Kidney capillary endothelial cell (primary cell): ENCODE measurements around the gene IL16.

ENCODE experiments used
- DNase-seq: peaks from one replicate; pipeline ENCODE4 v3.0.0-alpha.2; 2018; ENCODE audit warnings: low spot score

Gene IL16

DNA sequence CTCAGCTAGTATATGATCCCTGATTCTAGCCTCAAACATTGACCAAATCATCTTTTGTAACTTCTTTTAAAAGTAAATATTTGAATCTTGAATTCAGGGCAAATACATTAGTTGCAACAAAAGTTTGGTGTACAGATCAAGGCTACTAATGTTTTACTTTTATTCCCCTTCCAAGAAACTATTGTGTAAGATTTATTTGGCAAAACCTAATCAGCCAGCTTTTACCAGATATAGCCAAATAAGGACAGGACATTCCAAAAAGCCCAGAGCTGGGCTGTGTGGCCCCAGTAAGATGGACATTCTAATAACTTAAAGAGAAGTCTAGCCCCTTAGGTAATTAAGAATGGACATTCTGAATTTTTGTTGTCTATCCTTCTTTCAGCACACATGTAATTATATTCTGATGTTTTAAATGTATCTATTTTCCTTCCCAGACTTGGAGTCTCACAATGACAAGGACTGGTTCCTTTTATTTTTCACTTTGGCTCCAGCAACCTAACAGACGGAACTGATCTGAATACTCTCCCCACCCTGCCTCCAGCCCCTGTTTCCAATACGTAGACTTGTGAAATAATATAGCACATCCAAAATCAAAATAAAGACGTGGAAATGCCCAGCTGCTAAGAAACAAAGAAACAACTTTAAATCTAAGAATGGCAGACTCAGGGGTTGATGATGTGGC is 79.2 kb downstream of the IL16 start:
- no peak for DNase-seq

DNA sequence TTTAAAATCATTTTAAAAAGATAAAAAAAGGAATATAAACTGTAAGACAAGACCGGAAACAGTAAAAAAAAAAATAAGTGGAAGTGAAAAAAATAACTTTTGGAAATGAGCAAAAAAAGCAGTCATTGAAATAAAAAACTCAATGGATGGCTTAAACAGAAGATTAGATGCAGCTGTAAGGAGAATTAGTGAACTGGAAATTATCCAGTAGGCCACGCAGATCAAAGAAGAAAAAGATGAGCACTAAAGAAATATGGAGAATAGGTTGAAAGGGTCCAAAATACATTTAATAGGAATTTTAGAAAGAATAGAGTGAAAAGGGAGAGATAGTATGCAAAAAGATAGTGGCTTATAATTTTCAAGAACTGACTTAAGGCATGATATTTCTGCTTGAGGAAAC is 80.3 kb downstream of the IL16 start:
- no peak for DNase-seq

DNA sequence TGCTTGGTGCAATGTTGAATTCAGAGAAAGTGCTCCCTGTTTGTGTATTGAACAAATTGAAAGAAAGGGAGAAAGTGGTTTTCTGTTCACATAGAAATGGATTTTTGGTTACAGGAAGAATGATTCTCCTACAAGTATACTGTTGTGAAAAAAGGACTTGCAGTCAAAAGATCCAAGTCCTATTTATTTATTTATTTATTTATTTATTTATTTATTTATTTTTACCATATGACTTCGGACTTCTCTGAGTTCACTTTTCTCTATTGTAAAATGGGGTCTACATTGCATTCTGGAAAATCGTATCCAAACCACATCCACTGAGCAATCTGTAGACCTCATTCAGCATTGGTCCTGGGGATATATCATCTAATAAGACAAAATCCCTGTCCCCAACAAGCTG is 81.2 kb downstream of the IL16 start:
- no peak for DNase-seq

DNA sequence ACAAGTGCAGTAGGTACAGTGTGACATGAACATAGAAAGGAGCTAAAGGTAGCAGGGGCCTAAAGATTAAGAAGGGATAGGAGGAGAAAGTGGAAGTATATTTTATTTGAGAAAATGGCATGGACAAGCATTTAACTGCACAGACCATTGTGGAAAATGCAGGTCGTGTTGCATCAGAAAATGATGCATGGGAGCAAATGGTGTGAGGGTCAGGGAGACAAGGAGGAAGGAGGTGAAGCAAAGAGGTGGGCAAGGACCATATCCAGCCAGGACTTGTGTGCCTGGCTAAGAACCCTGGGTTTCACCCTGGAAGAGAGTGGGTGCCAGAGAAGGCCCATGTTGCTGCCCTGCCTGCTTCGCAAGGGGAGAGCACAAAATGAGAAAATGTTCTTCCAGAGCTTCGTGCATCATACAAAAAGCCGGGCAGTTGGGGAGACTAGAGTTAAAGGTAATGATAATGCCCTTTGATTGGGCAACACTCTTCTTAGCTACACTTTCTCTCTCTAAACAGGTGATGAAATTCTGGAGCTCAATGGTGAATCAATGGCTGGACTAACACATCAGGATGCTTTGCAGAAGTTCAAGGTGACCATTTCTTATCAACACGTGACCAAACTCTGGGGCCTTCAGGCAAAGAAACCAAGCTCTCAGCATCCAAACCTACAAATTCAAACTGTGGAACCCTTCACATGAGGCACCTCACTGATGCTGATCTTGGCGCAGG is 81.8 kb downstream of the IL16 start:
- DNase-seq: no peak

DNA sequence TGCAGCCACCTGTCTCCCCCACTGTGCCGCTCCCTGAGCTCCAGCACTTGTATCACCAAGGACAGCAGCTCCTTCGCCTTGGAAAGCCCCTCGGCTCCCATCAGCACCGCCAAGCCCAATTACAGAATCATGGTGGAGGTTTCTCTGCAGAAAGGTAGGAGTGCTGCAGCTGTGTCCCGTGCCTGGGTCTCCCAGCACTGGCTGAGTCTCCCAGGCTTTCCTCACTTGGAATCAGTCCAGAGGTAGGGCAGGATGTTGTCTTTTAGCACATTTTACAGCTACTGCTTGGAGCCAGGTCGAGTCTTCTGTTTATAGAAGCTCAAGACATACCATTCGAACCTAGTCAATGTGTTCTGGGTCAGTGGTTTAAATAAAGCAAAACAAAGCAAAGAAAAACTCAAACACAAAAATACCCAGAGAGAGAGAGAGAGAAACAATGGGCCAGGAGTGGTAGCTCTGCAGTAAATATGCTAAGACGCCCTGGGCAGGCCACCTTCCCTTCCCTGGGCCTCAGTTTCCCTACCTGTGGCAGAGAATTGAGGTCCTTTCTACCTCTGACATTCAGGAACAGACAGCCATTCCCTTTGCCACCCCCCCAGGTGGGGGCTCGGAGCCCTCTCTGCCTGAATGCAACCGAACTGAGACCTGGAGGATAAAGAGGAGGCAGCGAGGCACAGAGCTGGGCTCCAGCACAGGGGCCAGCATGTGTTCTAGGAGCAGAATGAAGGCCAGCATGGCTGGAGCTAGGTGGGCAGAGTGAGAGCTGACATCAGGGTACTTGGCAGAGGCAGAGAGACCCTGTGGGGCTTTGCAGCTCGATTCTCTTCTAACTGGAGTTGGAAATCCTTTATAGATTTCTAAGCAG is 83.2 kb downstream of the IL16 start:
- DNase-seq: no peak

DNA sequence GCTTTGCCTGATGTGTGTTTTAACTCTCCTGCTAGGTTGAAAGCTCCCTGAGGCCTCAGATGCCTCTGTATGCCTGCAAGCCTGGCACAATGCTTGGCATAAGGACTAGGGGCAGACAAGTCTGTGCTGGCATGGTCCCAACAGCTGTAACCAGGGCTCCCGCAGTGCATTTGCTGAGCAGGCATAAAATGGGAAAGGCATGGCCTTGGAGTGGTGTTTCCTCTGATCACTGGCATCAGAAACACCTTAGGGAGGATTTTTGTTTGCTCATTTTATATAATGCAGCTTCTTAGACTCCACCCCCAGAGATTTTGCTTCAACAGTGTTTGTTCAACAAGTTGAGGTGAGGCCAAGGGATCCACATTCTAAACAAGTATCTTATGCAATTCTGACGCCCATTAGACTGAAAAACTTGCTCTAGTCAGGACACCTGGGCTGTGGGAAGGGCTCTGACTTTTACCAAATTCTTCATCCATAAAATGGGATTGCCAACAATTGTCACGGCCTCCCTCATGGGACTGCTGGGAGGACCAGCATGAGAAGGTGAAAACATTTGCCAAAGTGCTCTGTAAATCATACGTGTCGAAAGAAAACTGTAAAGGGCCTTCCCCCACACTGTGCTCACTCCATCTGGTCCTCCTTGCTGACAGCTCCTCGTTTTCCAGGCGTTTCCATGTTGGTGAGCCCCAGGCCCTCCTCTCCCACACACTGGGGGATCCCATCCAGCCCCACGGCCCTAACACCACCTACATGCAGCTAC is 84.2 kb downstream of the IL16 start:
- no peak for DNase-seq

DNA sequence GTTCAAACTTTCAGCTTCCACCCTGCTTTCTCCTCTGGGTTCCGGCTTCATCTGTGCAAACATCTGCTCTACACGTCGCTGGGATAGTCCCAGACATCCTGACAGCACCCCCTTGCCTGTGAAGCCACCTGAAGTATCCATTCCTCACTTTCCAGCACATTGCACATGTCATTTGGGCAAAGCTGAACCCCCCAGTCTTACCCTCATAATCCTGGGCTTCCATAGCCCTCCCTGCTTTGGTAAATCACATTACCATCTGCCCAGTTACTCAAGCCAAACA is 84.7 kb downstream of the IL16 start:
- no peak for DNase-seq

DNA sequence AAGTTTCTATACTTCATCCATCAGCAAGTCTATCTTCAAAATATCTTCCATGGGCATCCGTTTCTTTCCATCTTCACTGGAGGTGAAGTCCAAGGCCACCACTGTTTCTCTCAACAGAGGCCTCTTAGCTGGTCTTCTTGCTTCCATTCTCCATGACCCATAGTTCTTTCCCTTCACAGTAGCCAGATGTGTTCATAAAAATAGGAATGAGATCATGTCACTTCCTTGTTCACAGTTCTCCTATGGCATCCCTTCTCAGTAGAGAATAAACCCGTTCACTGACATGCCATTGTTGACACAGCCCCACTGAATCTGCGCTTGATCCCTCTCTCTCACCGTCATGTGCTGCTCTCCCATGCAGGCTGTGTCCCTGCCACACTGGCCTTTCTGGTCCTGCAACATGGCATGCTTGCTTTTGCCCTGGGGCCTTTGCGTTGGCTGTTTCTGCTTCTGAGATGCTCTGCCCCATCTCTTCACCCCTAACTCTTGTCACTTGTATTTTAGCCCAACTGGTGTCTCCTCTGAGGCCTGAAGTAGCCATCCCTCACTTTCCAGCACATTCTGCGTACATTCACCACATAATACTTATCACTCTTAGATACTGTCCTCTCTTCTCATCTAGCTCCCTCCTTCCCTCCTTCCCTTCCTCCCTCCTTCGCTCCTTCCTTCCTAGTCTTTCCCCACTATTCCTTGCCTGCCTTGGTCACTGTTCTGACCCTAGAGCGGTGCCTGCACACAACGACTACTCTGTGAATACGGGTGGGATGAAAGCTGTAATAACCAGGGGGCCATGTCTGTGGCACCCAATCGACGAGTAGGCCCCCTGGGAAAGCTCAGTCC is 85.3 kb downstream of the IL16 start:
- DNase-seq: no peak

DNA sequence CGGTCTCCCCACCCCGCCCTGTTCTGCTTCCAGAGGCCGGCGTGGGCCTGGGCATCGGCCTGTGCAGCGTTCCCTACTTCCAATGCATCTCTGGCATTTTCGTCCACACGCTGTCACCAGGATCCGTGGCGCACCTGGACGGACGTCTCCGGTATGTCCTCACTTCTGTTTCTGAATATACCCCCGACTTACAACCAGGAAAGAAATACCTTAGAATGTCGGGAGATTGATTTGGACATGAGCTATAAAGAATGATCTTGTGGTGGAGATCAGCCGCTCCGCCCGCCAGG is 85.9 kb downstream of the IL16 start:
- DNase-seq: no peak

DNA sequence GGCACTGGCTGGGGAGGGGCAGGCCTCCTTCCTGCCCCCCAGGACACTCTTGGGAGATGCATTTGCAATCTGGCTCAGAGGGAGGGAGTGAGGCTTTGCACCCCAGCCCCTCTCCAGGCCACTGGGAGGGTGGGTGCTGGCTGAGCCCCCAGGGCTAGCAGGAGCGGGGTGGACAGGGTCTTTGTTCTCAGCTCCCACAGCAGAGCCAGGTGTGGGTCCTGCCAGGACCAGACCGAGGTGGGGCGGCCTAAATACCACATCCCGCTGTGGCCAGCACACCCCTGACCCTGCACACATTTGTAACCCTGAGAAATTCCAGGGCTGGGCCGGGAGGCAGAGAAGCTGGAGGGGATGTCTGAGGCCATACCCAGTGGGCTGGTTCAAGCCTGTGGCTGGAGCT is 86.2 kb downstream of the IL16 start:
- no peak for DNase-seq

DNA sequence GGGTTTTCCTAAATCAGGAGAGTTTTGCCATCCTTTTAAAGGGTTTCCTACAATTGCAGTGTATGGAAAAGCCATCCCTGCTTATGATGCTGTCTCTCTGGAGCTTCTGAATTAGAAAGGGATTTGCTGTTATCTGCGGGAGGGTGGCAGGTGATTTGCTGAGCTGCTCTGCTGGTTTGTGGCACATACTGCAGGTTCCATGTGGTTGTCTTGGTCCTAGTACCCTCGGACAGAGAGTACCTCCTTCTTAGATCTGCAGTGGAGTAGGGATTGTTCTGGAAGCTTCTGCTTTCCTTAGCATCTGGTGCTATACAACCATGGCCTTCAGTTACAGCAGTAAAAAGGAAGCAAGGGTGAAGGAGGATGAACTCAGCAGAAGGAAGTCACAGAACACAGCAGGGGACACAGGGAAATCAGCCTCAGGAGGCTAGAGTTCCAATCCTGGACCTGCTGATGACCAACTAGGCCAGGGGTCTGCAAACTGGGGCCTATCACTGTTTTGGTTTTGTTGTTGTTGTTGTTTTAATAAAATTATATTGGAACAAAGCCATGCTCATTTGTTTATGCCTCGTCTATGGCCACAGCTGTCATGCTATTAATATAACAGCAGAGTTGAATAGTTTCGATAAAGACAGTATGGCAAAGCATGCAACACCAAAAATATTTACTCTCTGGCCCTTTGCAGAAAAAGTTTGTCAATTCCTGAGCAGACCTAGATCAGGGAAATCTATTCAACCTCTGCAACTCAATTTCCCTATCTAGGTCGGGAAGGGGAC is 87.8 kb downstream of the IL16 start:
- no peak for DNase-seq

DNA sequence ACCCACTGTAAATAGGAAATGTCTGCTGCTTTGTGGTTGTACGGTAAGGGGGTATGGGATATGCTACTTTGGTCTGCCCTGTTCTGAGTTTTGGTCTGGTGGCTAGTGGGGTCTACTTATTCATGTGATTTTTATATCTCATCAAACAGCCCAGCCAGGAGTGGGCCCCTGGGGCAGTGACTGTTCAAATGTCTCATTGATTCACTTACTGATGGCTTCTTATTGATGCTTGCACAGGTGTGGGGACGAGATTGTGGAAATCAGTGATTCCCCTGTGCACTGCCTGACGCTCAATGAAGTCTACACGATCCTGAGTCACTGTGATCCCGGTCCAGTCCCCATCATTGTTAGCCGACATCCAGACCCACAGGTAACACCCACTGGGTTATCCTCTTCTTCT is 88.8 kb downstream of the IL16 start:
- DNase-seq: no peak

DNA sequence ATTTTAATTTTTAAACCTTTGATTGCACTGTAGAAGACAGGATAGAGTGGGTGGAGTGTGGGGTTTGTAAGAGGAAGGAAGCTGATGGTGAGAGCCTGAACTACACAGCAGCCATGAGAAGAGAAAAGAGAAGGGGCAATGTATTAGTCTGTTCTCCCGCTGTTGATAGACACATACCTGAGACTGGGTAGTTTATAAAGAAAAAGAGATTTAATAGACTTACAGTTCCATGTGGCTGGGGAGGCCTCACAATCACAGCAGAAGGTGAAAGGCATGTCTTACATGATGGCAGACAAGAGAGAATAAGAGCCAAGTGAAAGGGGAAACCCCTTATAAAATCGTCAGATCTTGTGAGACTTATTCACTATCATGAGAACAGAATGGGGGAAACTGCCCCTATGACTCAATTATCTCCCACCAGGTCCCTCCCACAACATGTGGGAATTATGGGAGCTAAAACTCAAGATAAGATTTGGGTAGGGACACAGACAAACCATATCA is 90.0 kb downstream of the IL16 start:
- DNase-seq: no peak

DNA sequence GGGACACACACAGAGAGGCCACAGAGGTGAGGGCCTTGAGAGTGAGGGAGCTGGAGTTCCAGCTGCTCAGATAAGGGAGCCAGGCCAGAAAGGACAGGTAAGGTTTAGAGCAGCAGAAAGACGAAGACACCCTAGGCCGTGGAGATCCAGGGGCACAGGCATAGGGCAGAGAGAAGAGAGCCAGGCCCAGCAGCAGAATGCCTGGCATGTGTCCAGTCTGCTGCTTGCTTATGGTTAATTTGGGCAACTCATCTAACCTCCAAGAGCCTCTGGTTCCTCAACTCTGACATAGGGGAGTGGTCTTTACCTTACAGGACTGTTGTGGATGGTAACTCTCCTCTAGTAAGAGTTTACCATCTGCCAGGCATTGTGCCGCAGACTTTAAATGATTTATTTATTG is 91.4 kb downstream of the IL16 start:
- no peak for DNase-seq

DNA sequence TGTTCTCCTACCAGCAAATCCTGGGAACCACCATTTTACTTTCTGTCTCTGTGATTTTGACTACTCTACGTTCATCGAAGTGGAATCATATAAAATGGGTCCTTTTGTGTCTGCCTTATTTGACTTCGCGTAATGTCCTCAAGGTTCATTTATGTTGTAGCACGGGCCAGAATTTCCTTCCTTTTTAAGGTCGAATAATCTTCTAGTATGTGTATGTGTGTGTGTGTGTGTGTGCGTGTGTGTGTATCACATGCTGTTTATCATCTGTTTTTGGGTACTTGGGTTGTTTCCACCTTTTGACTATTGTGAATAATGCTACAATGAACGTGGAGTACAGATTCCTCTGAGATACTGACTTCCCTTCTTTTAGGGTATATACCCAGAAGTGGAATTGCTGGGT is 91.9 kb downstream of the IL16 start:
- DNase-seq: no peak

DNA sequence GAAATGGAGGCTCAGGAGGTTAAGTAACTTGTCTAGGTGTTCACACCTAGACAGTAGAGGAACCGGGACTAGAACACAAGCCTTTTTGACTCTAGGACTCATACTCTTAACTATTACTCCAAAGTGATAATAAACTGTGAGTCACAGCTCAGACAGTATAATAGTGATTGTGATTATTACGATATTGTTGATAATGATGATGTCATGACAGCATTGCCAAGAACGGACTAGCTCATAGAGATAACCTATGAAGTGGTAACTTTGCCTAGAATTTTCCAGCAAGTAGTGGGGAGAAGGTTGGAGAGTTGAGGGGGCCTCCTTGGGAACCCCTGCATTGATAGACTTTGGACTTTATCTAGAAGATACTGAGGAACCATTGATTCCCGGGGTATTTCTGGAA is 93.2 kb downstream of the IL16 start:
- DNase-seq: no peak

DNA sequence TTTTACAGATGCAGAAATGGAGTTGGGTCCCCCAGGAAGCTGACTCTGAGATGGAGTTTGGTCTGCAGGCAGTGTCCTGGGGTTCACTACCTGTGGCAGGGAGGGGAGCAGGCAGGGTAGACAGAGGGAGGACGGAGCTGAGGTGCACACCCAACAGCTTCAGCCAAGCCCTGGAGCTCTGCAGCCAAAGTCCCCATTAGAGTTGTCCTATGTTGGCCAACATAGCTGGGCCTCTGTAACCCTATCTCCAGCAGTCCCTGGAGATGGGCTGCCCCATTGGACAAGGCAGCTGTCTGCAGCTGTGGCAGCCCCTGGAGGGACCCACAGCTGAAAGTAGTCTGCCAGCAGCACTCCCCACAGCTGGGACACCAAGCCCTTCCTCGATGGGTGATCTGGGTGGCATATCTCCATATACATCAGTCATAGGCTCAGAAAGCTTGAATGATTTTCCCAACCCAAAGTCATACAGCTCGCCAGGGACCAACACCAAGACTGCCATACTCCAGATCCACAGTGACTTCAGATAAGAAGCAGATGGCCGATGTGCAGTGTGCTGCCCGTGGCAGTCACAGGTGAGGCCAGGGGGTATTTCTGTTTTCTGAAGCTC is 95.3 kb downstream of the IL16 start:
- DNase-seq: no peak

DNA sequence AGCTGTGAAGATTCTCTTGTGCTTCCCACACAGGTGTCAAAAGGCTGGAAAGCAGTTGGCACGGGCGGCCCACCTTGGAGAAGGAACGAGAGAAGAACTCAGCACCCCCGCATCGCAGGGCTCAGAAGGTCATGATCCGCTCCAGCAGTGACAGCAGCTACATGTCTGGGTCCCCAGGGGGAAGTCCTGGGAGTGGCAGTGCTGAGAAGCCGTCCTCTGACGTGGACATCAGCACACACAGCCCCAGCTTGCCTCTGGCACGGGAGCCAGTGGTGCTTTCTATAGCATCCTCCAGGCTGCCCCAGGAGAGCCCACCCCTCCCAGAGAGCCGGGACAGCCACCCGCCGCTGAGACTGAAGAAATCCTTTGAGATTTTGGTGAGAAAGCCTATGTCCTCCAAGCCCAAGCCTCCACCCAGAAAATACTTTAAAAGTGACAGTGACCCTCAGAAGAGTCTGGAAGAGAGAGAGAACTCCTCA is 95.9 kb downstream of the IL16 start:
- no peak for DNase-seq

DNA sequence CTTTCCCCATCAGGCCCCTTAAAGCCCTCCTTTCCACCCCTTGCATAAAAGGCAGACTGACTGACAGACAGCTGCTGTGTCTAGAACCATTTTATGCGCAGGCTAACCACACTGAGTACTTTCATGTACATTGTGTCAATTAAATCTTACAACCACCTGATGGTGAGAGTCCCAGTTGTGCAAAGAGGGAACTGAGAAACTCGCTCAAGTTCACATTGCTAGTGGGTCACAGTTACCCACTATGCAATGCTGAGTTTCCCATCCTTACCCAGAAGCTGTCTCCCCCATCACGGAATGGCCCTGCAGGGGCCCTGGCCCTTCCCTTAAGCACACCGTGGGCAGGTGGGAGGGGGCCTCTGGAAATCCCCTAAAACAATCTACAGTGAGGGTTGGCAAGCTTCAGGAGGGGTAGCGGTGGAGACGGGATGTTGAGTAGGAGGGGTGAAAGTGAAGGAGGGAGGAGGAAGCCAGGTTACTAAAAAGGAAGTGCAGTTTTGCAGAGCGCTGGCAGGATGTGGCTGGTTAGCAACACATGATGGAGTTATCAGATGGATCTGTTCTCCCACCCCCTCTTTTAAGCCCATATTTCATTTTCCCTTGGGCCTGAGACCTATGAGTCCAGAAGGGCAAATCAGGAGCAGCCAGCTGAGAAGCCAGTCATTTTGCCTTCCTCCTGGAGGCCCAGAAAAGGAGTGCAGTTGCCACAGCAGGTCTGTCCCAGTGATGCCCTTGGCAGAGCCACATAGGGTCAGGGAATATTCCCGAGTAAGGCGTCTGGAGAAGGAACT is 97.2 kb downstream of the IL16 start:
- no peak for DNase-seq

DNA sequence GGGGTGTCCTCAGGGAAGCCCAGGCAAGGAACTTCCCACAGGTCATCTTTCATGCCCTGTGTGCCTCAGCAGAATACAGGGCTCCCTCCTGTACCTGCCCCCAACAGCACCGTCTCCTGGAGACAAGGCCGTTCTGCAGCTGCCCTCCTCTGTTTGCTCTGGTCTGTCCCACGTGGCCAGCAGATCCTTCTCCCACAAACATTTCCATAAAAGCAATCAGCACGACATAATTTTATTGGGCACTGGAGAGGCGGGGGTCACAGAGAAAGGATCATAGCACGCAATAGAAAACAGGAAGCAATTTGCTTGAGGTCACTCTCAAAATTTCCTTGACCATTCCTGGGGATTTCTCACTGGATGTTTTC is 97.8 kb downstream of the IL16 start:
- no peak for DNase-seq
